Hematopoietic multipotent progenitor cell treated with erythropoietin and hydrocortisone succinate and interleukin-3 and kit ligand, for 8 days (in vitro differentiated cells): Measurements from ENCODE around the gene ZBTB48.
A peak's percentile ranks its signal among the peaks of the same experiment; 100 is the strongest.
"Not testable (repeated sequence)": the region's sequence is repeated elsewhere in the genome, so short reads cannot be mapped to it uniquely, and the experiment has no call there.

Experiments used
- DNase-seq: peaks from one replicate; pipeline ENCODE4 v3.0.0-alpha.2; 2015

Gene ZBTB48

DNA sequence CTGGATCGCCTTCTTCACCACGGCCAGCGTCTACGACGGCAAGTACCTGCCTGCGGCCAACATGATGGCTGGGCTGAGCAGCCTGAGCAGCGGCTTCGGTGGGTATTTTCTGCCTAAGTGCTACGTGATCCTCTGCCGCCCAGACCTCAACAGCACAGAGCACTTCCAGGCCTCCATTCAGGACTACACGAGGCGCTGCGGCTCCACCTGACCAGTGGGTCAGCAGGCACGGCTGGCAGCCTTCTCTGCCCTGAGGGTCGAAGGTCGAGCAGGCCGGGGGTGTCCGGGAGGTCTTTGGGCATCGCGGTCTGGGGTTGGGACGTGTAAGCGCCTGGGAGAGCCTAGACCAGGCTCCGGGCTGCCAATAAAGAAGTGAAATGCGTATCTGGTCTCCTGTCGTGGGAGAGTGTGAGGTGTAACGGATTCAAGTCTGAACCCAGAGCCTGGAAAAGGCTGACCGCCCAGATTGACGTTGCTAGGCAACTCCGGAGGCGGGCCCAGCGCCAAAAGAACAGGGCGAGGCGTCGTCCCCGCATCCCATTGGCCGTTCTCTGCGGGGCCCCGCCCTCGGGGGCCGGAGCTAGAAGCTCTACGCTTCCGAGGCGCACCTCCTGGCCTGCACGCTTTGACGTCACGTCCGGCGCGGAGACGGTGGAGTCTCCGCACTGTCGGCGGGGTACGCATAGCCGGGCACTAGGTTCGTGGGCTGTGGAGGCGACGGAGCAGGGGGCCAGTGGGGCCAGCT lies at the start of gene ZBTB48:
ZBTB48 (plus strand) TSS at position 621 of the 745 bp plus-strand sequence. CDS start 616 bp downstream, outside the sequence.
- peak; percentile 98 for DNase-seq

DNA sequence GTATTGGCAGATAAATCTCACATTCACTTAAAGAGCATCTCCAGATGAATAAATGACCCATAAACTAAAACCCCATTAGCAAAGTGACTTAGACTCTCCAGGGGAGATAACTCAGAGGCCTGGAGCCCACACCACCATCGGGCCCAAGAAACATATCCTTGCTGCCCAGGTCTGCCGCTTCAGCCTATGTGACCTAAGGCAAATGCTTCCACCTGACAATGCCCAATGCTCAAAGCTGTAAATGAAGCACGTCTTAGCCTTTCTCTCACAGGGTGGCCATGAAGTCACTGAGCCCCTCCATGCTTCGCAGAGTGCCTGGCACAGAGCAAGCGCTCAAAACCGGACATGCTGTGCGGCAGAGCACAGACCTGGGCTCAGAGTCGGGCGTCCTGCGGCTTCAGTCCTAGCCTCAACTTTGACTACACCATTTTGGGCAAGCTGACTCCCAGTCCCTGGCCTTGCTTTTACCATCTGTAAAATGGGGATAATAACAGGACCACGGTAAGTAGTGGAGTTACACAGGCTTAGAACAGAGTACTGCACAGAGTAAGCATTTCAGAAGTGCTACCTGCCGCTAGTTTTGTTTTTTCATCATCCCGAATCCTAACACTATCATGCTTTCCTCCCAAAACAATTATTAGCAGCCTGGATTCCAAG lies 49.2 kb upstream of the ZBTB48 start:
- no peak for DNase-seq

DNA sequence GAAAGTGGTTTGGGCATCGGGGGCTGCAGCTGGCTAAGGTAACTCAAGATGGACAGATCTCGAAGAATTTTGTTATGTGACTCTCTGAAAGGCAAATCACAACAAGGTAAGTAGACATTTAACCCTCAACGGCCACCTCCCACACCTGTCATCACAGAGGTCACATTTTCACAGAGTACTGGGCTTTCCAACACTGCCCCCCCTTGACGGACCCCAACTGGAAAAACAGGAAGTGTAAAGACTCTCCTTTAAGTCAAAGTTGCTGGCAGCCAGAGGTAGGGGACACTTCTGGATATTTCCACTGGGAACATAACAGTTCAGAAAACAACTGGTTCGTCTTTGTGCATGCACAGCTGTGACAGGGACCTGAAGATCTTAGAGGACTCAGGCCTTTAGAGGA lies 47.8 kb upstream of the ZBTB48 start:
- DNase-seq, result no peak

DNA sequence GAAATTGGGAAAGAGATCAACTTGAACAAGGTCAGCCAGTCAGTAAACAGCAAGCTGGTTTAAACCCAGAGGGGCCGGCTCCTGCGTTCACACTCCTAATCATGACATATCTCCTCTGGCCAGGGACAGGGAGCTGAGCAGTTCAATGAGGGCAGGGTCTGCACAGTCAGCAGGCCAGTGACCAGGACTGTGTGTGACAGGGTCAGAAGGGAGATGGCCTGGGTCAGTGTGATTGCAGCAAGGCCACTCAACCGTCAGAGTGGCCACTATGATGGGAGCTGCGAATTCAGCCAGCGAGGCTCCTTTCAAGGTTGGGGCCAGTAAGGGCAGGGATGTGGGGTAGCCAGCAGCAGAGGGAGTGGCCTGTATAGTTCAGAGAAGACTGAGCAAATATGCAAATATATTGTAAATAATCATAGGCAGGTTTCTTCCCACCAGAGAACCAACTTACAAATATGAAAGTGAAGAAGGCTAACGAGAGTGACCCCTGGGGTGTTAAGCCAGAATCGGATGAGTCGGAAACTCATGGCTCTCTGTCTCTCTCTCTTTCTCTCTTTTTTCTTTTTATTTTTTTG lies 45.5 kb upstream of the ZBTB48 start:
- no peak for DNase-seq

DNA sequence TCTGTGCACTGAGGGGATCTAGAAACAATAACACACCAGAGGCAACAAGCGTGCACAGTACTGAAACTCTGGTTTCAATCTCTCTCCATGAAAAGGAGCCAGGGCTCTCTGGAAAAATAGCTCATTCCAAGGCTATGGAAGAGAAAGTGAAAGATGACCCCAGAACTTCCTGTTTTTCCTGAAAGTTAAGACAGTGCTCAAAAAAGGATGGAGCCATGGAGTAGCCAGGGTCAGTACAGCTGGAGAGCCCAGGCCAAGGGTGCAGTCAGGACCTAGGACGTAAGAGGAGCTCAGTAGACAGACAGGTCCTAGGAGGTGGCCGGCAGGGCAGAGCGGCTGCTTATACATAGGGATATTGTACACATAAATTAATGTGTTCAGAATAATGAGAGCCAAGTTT lies 44.6 kb upstream of the ZBTB48 start:
- no peak for DNase-seq

DNA sequence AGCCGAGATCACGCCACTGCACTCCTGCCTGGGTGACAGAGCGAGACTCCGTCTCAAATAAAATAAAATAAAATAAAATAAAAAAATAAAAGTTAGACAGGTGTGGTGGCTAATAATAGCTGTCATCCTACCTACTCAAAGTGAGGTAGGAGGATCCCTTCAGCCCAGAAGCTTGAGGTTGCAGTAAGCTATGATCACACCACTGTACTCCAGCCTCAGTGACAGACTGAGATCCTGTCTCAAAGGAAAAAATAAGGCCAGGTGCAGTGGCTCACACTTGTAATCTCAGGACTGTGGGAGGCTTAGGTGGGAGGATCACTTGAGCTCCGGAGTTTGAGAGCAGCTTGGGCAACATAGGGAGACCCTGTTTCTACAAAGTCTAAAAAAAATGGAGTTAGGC lies 43.5 kb upstream of the ZBTB48 start:
- no peak for DNase-seq

DNA sequence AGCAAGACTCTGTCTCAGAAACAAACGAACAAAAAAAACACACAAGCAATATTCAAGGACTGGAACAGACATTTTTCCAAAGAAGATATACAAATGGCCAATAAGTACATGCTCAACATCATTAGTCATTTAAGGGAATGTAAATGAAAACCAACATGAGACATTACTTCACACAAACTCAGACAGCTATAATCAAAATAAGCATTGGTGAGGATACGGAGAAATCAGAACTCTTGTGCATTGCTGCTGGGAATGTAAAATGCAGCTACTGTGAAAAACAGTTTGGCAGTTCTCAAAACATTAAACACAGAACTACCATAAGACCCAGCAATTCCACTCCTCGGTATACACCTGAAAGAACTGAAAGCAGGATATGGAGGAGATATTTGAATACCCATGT lies 40.8 kb upstream of the ZBTB48 start:
- no peak for DNase-seq

DNA sequence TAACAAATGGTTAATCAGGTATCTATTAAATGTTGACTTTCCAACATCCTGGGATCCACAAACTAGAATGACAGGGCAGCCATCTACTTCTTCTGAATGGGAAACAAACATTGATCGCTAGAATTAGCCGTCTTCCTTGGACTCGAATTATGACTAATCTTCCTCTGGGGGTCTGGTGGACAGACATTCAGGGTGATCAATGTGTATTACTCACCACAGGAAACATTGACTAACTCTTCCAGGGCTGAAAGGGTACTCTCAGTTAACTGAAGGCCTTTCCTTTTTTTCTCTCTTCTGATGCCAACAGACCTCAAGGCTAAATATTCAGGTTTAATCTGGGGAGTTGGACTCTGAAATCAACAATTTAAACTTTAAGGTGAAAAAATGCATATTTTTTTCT lies 35.0 kb upstream of the ZBTB48 start:
- no peak for DNase-seq

DNA sequence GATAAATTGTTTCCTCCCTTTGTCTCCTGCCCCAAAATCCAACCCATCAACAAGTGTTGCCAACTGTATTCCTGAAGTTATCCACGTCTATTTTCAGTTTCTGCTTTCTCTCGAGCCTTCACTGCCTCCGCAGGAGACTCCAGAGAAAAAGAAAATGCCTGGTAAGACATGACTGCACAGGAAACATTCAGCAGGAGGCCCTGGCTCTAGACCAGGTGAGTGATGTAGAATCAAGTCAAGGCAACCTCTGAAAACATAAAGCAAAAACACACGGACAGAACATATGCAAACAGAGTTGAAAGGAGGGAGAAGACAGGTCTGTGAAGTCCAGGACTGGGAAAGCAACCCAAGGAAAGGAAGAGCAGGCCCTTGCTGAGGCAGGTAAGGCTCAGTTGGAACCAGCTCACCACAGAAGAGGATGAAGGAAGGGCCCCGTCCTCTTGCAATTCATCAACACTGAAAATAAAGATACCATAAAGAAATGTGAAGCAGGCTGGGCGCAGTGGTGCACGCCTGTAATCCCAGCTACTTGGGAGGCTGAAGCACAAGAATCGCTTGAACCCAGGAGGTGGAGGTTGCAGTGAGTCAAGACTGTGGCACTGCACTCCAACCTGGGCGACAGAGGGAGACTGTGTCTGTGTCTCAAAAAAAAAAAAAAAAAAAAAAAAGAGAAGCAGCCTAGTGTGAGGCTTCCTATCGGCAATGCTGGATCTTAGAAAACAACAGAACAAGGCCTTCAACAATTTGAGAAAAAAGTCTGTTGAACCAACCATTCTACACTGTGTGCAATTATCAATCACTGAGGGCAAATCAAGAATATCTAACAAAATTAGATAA lies 34.3 kb upstream of the ZBTB48 start:
- DNase-seq, result no peak

DNA sequence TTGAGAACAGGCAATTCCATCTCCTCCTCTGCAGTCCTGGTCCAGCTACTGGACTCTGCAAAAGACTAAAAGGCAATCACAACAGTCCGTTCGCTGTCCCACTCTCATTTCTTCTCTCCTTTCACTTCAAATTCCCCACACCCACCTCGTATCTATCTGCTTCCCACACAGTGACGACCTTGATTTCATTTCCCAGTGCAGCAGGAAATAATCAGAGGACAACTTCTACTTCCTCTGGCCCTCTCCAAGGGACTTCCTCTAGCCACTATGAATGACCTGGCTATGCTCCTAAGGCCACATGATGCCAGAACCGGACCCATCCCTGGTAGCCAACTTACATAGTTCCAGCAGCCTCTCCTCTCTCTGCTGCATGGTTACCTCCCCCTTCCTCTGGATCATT lies 33.5 kb upstream of the ZBTB48 start:
- no peak for DNase-seq

DNA sequence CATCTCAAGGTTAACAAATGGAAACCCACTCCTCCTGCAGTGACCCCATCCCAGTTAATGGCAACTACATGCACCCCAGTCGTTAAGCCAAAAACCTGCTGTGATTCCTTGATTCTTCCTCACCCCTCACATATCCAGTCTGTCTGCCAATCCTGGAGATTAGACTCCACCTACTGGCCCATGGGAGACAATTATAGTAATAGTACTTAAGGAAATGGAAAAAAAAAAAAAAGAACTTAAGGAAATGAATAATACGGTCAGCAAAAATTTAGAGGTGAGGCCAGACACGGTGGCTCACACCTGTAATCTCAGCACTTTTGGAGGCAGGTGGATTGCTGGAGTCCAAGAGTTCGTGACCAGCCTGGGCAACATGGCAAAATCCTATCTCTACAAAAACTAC lies 32.5 kb upstream of the ZBTB48 start:
- no peak for DNase-seq

DNA sequence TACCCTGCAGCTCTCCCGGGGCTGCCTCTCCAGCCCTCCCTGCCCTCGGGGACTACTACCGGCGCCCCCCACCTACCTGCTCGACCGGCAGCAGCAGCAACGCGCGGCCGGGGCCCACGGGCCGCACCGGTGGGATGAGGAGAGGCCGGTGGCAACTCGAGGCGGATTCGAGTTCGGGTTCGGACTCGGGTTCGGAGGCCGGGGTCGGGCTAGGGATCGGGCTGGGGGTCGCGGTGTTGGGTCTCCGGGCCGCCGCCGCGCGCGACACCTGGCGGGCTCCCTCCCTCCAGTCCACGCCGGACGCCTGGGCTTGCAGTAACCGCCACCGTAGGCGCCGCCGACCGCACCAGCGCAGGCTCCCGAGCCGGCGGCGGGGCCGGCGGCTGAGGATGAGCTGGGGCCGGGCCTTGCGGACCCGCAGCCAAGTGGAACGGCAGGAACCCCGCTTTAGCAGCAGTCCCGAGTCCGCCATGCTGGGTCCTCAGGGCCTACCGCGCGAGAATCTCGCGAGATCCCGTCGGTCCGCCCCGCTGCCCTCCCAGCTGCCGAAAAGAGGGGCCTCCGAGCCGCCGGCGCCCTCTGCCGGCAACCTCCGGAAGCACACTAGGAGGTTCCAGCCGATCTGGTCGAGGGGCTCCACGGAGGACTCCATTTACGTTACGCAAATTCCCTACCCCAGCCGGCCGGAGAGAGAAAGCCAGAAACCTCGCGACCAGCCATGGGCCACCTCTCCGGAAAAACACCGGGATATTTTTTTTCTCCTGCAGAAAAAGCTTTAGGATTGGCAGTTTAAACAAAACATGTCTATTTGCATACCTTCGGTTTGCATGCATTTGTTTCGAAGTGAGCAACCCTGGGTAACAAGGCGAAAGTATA lies 25.5 kb upstream of the ZBTB48 start, which contains the start of gene NOL9:
NOL9 (minus strand) TSS at position 483 of the 876 bp plus-strand sequence; CDS start at position 472, 11 bp downstream.
- peak; percentile 91 for DNase-seq

DNA sequence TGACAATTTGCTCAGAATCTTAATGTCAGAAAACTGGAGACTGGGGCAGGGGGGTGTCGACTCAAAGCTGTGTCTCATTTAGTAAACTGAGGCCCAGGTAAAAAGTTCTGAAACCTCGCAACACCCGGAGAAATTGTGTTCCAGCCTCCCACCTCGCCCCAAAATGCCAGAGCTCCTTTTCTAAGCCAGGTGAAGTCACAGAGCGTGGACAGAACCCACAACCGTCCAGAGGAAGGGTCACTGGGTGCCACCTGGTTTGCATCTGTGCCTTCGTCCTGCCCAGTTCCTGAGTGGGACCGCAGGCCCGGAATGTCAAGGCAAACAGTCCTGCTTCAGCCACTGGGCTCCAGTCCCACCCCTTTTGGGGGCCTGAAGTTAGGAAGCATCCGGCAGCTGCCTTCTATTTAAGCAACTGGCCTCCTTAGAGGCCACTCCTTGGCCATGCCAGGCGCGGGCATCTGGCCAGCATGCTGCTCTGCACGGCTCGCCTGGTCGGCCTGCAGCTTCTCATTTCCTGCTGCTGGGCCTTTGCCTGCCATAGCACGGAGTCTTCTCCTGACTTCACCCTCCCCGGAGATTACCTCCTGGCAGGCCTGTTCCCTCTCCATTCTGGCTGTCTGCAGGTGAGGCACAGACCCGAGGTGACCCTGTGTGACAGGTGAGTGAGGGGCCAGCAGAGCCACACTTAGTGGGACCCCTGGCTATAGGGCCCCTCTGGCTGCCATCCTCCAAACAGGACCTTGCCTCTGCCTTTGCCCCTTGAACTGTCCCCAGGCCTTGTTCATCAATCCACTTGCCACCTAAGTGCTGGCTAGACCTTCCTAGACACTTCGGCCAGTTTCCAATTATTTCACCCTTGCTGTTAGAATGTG lies 24.7 kb upstream of the ZBTB48 start, which contains the start of gene TAS1R1:
TAS1R1 (plus strand) TSS at position 401 of the 872 bp plus-strand sequence; CDS start at position 468, 67 bp downstream.
- DNase-seq, result no peak

DNA sequence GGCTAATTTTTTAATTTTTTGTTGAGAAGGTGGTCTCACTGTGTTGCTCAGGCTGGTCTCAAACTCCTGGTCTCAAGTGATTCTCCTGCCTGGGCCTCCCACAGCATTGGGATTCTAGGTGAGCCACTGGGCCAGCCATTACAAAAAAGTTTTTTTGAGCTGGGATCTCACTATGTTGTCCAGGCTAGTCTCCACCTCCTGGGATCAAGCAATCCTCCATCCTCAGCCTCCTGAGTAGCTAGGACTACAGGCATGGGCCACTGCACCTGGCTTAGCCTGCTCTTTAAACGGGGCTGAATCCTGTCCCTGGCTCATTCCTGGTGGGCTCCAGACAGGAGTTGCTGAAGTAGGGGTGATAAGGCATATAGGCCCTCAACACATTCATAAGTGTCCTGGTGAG lies 22.2 kb upstream of the ZBTB48 start:
- no peak for DNase-seq

DNA sequence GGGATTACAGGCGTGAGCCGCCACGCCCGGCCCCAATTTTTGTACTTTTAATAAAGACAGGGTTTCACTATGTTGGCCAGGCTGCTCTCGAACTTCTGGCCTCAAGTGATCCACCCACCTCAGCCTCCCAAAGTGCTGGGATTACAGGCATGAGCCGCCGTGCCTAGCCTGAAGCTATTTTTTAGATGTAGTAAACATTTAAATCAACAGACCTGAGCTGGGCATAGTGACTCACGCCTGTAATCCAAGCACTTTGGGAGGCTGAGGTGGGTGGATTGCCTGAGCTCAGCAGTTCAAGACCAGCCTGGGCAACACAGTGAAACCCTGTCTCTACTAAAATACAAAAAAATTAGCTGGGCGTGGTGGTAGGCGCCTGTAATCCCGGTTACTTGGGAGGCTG lies 20.6 kb upstream of the ZBTB48 start:
- not testable (repeated sequence) for DNase-seq

DNA sequence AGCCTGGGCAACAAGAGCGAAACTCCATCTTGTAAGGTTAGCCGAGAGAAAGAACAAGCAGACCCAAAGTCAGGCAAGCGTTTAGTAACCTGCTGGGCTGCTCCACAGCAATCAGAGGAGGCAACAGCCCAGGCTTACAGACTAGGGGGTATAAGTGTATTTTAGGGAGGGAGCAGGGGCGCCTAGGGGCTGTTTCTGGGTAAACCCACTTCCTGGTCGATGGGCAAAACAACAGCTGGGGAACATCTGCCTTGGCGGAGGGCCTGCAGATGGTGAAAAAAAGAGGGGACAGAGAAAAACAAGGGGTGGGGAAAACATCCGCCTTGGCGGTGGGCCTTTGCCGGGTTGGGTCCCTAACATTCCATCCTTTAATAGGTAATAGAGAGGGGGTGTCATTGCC lies 19.5 kb upstream of the ZBTB48 start:
- no peak for DNase-seq

DNA sequence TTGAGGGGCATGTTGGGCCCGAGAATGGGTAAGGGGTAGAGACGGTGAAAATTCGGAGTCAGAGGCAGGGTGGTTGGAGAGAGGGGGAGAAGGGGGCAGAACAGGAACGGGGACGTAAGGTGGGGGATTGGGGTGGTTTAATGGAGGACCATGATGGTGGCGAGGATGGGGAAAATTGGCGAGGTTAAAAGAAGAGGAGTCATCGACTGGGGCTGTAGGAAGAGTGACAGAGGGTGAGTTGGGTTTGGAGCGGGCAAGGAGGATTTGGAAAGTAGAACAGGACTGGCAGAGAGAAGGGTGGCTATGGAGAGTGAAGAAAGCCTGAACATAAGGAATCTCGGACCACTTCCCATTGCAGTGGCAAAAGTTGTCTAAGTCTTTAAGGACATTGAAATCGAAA lies 10.8 kb upstream of the ZBTB48 start:
- no peak for DNase-seq

DNA sequence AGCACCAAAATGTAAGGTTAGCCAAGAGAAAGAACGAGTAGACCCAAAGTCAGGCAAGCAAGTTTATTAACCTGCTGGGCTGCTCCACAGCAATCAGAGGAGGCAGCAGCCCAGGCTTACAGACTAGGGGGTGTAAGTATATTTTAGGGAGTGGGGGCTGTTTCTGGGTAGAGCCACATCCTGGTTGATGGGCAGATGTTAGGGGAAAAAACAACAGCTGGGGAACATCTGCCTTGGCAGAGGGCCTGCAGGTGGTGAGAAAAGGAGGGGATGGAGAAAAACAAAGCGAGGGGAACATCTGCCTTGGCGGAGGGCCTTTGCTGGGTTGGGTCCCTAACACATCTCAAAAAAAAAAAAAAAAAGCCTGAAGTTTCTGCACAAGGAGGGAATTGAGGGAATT lies 9.7 kb upstream of the ZBTB48 start:
- DNase-seq, result no peak

DNA sequence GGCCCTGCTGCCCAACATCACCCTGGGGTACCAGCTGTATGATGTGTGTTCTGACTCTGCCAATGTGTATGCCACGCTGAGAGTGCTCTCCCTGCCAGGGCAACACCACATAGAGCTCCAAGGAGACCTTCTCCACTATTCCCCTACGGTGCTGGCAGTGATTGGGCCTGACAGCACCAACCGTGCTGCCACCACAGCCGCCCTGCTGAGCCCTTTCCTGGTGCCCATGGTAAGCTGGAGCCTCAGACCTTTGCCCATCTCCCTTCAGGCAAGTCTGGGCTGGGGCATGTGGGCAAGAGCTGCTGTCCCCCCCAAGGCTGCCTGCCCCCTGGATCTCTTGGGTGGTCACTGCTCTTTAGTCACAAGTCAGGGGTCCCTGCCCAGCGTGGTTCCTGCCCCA lies 8.8 kb upstream of the ZBTB48 start:
- no peak for DNase-seq

DNA sequence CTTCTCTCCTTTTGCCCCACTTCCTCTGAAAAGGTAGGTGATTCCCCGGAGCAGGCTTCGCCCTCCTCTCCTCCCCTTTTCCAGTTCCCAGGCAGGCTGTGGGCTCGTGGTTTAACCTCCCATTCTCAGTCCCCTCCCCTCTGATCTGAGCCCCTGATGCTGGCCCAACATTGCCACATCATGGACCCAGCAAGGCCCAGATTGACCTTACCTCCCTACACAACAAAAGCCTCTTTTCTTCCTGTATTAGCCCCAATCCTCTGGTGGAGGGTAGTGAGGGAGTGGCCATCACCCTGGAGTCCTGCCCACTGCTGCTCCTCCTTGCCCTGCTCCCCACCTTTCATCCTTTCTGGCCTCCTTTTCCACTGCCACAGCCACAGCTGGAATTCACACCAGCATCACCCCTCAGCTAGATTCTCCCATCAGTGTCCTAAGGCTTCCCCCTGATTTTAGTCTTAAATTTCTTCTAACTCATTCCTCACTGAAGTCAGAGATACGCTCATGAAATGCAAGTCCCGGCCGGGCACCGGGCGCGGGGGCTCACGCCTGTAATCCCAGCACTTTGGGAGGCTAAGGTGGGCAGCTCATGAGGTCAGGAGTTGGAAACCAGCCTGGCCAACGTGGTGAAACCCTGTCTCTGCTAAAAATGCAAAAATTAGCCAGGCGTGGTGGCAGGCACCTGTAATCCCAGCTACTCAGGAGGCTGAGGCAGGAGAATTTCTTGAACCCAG lies 7.0 kb upstream of the ZBTB48 start:
- DNase-seq, result no peak
